Hematopoietic multipotent progenitor cell treated with erythropoietin and hydrocortisone succinate and interleukin-3 and kit ligand, for 6 days (in vitro differentiated cells): Measurements from ENCODE around the gene AHRR.

Experiments
- DNase-seq: peaks from one replicate; pipeline ENCODE4 v3.0.0-alpha.2; 2015

The AHRR gene

DNA sequence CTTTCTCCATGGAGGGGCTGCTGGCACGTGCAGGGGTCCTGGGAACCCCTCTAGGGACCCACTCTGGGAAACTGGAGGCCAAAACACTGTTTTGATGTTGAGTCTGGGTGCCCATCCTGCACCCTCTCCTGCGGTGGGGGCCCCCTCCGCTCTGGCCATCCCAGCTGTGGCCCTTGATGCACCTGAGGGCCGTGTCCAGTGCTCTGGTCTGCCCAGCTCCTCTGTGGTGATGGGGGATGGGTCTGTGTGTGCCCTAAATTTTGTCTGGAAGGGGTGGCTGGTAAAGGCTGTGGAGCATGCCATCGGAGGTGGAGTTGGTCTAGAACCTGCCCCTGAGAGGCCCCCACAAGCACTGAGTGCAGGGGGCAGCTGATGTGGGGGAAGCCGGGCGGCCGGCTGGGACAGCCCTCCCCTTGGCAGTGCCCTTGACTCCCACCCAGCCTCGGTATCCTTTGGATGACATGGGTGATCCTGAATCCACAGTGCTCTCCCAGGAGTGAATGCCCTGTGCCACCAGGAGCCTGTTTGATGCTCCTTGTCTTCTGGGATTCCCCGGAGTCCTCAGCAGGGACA is 26.3 kb downstream of the AHRR start:
- DNase-seq: no peak

GRCh38 chr5:348726-349125 is 27.2 kb downstream of the AHRR start:
- no peak for DNase-seq

DNA sequence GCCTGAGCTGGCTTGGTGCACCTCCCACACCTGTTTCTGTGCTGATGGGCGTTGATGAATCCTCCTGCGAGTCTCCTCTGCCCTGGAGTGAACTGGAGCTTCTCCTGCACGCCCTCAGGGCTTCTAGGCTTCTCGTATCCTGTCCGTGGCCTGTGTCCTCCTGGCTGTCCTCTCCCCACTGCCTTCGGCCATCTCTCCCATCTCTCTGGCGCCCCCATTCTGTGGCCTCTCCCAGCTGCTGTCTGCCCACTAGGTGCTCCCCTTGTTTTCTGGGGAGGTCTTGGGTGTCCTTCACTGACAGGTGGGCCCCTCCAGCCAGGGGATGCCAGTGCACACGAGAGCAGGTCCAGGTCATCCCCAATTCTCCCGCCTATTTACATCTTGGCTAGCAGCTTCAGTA is 28.8 kb downstream of the AHRR start:
- DNase-seq: peak; percentile 44

DNA sequence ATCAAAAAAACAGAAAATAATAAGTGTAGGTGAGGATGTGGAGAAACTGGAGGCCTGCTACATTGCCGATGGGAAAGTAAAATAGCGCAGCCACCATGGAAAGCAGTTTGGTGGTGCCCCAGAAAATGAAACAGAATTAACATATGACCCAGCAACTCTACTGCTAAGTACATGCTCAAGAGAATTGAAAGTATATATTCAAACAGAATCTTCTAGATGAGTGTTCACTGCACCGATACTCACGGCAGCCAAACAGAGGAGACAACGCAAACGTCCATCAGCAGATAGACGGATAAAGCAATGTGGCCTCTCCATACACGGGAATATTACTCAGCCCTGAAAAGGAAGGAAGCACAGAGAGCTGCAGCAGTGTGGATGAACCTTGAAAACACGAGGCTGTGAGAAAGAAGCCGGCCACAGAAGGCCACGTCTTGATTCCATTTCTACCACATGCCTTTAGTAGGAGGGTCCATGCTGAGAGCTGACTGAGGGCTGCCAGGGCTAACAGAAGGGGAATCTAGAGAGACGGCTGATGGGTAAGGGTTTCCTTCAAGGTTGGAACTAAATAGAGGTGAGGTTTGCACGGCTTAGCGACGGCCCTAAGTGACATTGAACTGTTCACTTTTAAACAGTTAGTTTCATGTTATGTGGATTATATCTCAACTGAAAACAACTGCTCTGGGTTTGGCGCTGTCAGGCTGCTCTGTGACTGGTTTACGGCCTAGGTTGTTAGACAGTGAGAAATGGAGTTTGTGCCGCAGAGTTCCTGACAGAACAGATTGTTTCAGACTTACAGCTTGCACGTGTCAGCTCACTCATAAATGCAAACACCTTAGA is 29.8 kb downstream of the AHRR start:
- DNase-seq: no peak

GRCh38 chr5:351921-352245 is 30.4 kb downstream of the AHRR start:
- DNase-seq: no peak

GRCh38 chr5:352639-353611 is 31.4 kb downstream of the AHRR start:
- no peak for DNase-seq

DNA sequence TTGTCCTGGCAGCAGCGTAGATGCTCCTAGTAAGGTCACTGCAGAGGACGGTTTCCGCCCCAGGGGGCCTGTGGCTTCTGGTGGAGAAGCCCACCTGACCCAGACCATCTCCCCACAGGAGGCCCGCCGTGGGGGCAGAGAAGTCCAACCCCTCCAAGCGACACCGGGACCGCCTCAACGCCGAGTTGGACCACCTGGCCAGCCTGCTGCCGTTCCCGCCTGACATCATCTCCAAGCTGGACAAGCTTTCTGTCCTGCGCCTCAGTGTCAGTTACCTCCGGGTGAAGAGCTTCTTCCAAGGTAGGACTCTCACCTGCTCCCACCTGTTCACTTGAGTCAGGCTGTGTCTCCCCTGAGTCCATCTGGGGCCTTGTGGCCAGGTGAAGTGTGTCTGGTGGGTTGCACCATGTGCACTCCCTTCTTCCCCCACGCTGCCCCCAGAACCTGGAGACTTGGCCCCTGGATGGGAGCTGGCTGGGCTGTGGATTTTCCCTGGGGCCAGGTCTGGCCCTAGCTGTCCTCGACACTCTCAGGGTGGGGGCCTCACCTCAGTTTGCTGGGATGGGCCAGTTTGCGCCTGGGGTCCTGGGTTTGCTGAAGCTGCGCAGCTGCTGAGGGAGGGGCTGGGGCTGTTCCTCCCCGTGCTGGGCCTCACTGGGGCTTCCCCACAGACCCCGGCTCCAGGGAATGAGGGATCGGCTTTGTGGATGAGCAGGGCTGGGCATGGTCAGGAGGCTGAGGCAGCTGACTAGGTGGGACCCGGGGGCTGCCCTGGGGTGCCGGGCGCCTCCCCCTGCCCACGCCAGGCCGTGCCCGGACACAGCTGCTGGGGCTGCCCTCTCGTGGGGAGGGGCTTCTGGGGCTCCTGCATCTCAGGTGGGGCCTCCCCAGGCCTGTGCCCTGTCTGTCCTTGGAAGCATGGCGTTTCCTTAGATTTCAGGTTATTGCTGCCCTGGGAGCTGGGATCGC is 32.4 kb downstream of the AHRR start:
- DNase-seq: no peak

- no peak for DNase-seq
Observed at GRCh38 chr5:354581-355378, 33.3 kb downstream of the AHRR start.

GRCh38 chr5:355379-355935 is 33.9 kb downstream of the AHRR start:
- no peak for DNase-seq

GRCh38 chr5:355958-356357 is 34.4 kb downstream of the AHRR start:
- no peak for DNase-seq

- no peak for DNase-seq
Observed at GRCh38 chr5:359301-359897, 37.9 kb downstream of the AHRR start.

DNA sequence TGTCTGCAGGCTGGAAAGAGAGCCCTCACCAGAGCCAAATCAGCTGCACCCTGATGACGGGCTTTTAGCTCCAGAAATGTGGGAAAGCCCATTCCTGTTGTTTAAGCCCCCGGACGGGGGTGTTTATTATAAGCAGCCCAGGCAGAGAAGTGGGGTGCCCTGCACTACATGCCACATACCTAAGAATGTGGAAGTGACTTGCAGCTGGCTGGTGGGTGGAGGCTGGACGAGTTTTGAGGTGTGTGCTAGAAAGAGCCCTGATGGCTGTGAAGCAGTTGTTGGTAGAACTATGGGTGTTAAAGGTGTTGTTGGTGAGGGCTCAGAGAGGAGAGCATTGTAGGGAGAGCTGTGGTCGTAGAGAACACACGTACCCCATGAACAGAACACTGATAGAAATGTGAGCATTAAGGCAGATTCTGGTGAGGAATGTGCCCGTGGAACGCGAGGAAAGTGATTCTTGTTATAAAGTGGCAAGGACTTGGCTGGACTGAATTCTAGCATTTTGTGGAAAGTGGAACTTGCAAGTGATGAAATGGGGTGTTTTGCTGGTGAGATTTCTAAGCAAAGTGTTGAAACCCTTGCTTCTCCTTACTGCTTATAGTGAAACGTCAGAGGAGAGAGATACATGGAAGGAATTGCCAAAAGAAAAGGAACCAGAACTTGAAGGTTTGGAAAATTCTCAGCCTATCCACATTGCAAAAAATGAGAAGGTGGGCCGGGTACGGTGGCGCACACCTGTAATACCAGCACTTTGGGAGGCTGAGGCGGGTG is 38.9 kb downstream of the AHRR start:
- DNase-seq: no peak

GRCh38 chr5:362189-362588 is 40.7 kb downstream of the AHRR start:
- no peak for DNase-seq

DNA sequence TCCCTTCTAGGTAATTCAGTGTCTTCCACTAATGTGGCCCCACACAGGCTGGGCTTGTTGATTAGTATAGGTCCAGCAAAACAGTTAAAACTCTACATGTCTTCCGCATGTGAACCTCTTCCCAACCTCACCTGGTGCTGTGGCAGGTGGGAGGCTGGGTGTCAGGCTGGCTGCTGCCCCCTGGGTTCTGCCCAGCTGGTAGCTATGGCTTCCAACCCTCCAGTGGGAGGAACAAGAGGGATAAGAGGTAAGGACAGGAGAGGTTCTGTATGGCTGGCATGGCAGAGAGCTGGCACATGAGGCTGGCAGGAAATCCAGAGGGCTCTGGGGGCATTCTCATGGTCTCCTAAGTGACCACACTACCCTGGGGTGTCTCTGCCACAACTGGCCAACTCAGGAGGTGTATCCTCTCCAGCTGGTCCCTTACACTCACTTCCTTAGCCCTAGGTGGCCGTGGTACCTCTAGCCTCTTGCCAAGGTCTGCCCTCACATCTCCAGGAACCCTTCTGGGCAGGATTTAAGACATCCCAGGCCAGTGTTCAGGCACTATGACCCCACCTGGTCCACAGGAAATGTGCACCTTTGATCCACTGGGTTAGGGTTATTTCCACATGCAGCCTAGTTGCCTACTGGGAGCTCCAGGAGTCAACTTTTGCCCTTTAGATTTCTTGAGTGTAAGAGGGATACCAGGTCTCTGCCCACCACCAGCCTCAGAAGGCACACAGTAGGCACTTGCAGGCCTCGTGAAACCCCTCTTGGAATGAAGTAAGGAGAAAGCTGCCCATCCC is 41.7 kb downstream of the AHRR start:
- DNase-seq: no peak

DNA sequence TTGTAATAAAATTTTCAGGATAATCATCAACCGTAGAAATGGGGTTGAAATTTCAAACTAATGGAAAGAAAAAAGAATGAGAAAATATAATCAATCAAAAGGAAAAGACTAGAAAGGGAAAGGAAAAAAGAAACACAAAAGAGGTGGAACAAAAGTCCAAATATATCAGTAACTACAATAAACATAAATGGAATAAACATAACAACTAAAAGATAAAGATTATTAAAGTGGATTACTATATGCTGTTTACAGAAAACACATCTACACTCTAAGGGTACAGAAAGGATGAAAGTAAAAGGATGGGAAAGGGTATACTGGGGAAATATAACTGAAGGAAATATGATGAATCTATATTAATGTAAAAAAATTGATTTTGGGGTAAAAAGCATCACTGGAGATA is 43.0 kb downstream of the AHRR start:
- no peak for DNase-seq

DNA sequence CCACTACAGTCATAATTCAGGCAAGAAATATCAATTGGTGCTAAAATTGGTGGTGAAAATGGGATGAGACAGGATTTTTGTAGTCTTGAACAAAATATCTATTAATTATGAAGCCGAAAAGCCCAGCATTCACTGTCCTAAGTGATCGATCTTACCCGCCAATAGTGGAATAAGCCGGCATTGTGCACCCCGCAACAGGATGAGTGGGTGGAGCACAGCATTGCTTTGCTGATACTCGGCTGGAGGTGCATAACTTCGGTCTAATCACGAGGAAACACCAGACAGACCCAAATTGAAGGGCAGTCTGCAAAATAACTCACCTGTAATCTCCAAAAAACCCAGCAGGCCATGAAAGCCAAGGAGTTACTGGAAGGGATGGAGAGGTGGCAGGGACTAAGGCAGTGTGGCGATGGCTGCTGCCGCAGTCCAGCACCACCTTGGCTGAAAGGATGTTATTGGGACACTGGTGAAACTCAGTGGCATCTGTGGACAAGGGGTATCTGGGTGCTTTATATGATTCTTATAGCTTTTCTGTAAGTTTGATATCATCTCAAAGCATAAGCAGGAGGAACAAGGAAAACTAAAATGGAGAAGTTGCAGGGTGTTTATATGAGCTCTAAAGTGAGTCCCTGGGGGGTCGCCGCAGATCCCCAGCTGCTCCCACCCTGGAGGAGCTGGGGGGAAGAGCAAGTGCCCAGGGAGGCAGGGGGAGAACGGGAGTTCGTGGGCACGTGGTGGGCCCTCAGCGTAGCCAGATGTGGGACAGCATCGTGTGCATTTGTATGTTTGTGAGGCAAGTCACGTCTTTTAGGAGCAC is 45.2 kb downstream of the AHRR start:
- no peak for DNase-seq

DNA sequence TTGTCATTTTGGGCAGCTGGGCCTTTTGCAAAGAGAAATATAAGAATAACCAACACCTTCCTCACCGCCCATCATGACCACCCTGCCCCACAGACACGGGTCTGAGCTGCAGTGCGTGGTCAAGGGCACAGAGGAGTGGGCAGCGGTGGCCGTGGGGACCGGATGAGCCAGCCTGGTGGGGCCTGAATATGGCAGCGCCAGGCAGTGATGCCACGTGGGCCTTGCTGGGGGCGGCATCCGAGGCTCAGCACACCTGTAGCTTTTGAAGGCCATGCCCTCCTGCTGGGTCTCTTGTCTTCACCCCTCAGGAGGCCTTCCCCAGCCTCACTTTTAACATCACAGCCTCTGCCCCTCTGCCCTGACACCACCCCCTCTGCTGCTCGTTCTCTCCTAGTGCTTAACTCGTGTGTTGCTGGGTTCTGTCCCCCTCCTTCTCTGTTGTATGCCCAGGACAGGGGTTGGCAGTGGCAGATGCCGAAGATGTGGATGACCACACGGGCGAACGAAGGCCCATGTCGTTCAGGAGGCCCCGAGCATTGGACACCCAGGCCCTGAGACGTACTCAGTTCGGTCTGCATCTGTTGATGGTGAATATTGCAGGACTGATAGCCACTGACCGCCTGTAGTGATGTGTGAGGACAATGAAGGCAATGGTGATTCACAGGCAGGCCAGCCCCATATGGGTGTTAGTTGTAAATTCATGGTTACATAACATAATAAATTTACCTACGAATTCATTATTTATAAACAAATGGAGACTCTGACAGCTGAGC is 46.0 kb downstream of the AHRR start:
- DNase-seq: no peak
